ENCODE measurements around the gene ZMYND8. TPM values are rescaled to one million over a fixed set of nuclear protein-coding genes. Genes with fewer than 3 reads are reported as not detected.

Gene ZMYND8
- polyA plus RNA-seq, 1 donor = 18.6 TPM

GRCh38 chr20:47353692-47354463 is 2.6 kb downstream of the ZMYND8 start:
- DNase-seq = no peak

- no peak for DNase-seq
These were observed 3.2 kb downstream of the ZMYND8 start for GRCh38 chr20:47353239-47353691.

GRCh38 chr20:47352332-47353238 is 3.9 kb downstream of the ZMYND8 start:
- no peak for DNase-seq

- DNase-seq = no peak
These were observed 4.7 kb downstream of the ZMYND8 start for GRCh38 chr20:47351643-47352331.

- no peak for DNase-seq
These were observed 5.6 kb downstream of the ZMYND8 start for GRCh38 chr20:47350691-47351545.

GRCh38 chr20:47350181-47350550 is 6.3 kb downstream of the ZMYND8 start:
- no peak for DNase-seq

- DNase-seq = no peak
These were observed 6.9 kb downstream of the ZMYND8 start for GRCh38 chr20:47349365-47350180.

- no peak for DNase-seq
These were observed 7.9 kb downstream of the ZMYND8 start for GRCh38 chr20:47348539-47349142.

GRCh38 chr20:47347661-47348435 is 8.7 kb downstream of the ZMYND8 start:
- DNase-seq = no peak

GRCh38 chr20:47346172-47346571 is 10.3 kb downstream of the ZMYND8 start:
- no peak for DNase-seq

- no peak for DNase-seq
These were observed 11.3 kb downstream of the ZMYND8 start for GRCh38 chr20:47345214-47345613.

- DNase-seq = no peak
These were observed 13.5 kb downstream of the ZMYND8 start for GRCh38 chr20:47343007-47343472.

GRCh38 chr20:47338131-47338628 is 18.3 kb downstream of the ZMYND8 start:
- DNase-seq = no peak

- DNase-seq = no peak
These were observed 19.1 kb downstream of the ZMYND8 start for GRCh38 chr20:47337413-47337812.

GRCh38 chr20:47336129-47336754 is 20.3 kb downstream of the ZMYND8 start:
- no peak for DNase-seq

GRCh38 chr20:47335251-47336128 is 21.0 kb downstream of the ZMYND8 start:
- DNase-seq = no peak

GRCh38 chr20:47334022-47334551 is 22.4 kb downstream of the ZMYND8 start:
- no peak for DNase-seq
